Endothelial cell of hepatic sinusoid (primary cell): ENCODE results near the gene SLC7A8.

Source experiments
- in situ Hi-C: cut with HindIII; loops from 2 replicates; pipeline ENCODE4 v1.10.0; 2017; ENCODE audit warnings: low sequenced_read_pairs

SLC7A8 gene

GRCh38 chr14:23136566-23137133 is 46.8 kb downstream of the SLC7A8 start:
- in situ Hi-C loops = no loop called here

GRCh38 chr14:23132970-23133369 is 50.5 kb downstream of the SLC7A8 start:
- in situ Hi-C loops = no loop called here

GRCh38 chr14:23131482-23131881 is 52.0 kb downstream of the SLC7A8 start:
- in situ Hi-C loops = no loop called here

DNA sequence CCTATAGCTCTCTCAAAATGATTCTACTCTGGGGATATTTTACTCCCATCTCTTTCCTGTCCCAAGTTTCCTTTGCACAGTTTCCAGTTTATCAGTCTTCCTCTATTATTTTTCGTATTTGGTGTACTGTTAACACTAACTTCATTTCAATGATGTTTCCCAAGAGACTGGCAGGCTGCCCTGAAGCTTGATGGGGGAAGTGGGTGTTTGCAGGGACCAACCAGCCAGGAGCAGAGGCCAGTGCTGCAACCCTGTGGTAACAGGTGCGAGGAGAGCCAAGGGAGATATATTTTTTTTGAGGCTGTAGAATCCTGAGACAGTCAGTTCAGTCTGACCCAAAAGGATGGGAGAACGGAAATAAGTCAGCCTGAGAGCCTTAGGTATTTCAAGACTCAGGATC is 52.6 kb downstream of the SLC7A8 start:
- in situ Hi-C loops = no loop called here

DNA sequence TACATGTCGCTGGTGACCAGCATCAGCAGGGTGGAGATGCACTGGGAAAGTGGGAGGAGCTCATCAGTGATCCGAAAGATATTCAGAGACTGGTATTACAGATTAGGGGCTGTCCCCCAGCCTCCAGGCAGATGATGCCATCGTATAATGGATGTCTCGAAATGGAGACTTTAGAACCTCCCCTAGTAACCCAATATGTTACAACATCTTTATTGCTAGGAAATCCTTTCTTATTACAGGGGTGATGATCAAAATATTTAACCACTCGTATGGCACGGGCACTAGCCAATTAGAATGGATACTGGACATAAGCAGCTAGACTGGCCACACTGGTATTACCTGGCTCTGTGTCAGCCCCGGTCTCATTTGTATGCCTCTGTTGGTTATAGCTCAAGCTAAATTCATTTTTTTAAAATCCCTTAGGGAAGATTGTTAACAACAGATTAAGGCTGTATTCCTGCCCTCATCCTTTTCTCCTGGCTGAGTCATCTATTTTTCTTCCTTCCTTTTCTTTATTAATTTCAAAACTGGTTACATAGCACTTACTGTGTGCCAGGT is 53.6 kb downstream of the SLC7A8 start:
- in situ Hi-C loops = loop anchor here (5.0 kb wide), 1 partner anchor 32 kb away; no protein-coding TSS in a partner anchor

DNA sequence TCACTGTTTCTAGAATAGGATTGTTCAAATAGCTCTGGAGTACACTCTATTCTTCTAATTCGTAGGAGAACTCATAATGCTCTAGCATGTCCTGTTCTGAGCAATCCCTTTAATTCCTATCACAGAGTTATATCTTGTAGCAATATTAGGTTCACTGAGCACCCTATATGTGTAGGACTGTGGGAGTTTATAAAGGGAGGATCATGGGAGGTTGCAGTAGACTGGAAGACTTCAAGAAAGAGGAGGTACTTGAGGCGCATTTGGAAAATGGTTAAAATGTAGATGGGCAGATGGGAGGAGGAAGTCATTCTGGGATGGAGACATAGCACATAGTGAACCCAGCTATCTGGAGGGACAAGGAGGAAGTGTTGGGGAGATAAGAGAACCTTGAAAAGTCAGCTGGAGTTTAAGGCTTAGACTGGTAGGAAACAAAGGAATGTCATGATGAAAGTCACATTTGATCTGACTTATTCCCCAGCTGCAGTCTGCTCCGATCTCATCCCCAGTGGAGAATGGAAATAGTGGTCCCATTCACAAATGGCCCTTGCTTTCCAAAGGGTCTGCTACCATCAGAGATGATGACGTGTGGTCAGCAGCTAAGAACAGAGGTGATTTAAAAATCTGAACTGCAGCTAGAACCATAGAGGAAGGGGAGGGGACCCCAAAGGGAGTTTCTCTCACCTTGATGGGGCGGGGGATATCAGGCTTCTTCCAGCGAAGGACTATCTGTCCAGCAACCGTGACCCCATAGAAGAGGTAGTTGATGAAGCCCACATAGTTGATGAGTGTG is 54.3 kb downstream of the SLC7A8 start:
- in situ Hi-C loops = loop anchor here (5.0 kb wide), 1 partner anchor 33 kb away; no protein-coding TSS in a partner anchor

DNA sequence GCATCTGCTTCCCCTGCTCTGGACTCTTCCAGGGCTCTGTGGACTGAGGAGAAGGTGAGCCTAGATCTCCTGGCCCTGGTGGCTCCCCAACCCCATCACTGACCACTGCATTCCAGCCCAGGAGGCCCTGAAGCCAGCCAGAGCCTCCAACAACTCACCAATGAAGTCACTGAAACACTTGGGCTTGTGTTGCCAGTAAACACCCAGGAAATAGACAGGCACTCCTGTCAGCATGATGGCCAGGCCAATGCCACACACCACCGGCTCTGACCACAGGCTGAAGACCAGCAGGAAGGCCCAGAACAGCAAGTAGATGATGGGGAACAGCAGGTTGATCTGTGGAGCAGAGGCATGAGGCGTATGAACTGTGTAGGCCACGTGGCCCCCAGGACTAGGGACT is 55.6 kb downstream of the SLC7A8 start:
- in situ Hi-C loops = loop anchor here (5.0 kb wide), 1 partner anchor 34 kb away; no protein-coding TSS in a partner anchor

- in situ Hi-C loops = loop anchor here (5.0 kb wide), 1 partner anchor 36 kb away; no protein-coding TSS in a partner anchor
Measured at GRCh38 chr14:23126548-23127278, 56.7 kb downstream of the SLC7A8 start.

- in situ Hi-C loops = loop anchor here (5.0 kb wide), 1 partner anchor 36 kb away; no protein-coding TSS in a partner anchor
Measured at GRCh38 chr14:23125933-23126524, 57.4 kb downstream of the SLC7A8 start.

- in situ Hi-C loops = loop anchor here (5.0 kb wide), 1 partner anchor 37 kb away; no protein-coding TSS in a partner anchor
Measured at GRCh38 chr14:23125011-23125410, 58.4 kb downstream of the SLC7A8 start.

GRCh38 chr14:23124337-23124954 is 59.0 kb downstream of the SLC7A8 start:
- in situ Hi-C loops = no loop called here

DNA sequence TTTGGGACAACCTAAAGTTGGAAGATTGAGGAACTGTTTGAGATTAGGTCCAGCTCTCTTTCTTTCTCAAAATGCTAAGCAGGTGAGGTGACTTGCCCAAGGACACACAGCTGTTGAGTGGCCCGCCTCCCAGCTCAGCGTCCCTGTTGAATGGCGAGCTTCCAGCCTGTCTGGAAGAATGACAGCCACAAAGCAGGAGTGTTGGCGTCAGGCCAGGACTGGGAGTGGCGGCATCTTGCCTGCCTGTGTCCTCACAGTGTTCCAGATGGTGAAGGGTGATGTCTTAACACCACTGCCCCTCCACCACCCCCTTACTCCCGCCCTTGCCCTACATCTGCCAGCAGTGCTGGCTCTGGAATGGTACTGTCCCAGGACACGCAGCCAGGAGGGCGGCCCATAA is 60.0 kb downstream of the SLC7A8 start:
- in situ Hi-C loops = no loop called here

DNA sequence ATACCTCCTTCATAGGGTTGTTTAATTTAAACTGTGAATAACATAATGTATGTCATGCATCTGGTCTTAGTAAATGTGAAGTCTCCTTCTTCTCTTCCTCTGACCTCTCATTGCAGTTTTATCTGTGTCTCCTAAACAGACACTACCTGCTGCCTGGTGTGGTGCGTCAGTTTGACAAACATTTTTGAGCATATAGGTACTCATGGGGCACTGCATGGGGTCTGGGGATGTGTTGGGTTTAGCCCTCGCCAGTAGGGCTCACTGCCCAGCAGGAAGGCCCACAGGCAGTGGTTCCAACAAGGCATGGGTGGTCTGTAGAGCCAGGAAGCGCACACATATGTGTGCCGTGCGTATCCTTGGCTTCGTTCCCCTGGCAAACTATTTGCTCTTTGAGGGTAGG is 61.4 kb downstream of the SLC7A8 start:
- in situ Hi-C loops = no loop called here

GRCh38 chr14:23121361-23121771 is 62.1 kb downstream of the SLC7A8 start:
- in situ Hi-C loops = no loop called here

DNA sequence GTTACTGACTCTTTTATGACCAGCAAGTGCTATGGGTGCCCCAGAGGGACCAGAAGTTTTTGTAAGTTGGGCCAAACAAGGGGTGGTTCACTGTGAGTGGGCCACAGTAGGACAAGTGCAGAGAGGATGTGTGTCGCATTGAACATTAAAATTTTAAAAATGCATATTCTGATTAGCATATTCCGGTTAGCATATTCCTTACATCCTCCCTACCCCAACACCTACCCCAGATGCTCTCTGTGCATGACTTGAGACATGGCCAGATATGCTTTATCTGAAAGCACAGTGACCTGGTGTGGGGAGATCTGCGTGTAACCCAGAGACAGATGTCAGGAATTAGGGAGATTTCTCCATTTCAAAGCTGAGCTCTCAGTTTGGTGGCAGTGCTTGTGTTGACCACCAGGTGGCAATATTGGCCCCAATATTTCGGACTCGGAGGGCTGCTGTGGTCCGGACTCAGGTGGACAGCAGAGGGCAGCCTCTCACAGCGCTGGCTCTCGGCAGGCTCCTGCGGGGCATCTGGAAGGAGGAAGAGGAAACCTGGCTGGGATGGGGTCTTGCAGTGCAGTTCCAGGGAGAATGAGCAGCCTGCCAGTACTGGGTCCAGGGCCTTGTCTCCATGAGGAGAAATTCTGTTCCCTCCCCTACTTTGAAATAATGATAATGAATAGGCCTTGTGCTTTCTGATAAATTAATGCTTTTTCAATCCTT is 62.8 kb downstream of the SLC7A8 start:
- in situ Hi-C loops = no loop called here

- in situ Hi-C loops = loop anchor here (5.0 kb wide), 1 partner anchor 68 kb away; no protein-coding TSS in a partner anchor
Measured at GRCh38 chr14:23119363-23120327, 63.8 kb downstream of the SLC7A8 start.

- in situ Hi-C loops = loop anchor here (5.0 kb wide), 1 partner anchor 69 kb away; no protein-coding TSS in a partner anchor
Measured at GRCh38 chr14:23118506-23119362, 64.7 kb downstream of the SLC7A8 start, which contains the start of gene CEBPE. Gene CEBPE, minus strand, starts transcription at chr14:23119255. Its CDS starts 164 bp downstream, at chr14:23119091.
